BE2C (cell line): ENCODE results near the gene GRIK4.

ENCODE experiments used
- DNase-seq: peaks from one replicate; pipeline ENCODE4 v3.0.0-alpha.2; 2020
- H3K27me3 ChIP-seq: fragments of 250-450 bp; sonication (Bioruptor Pico); 2 replicates; pipeline ENCODE4 v1.5.1; 2020; ENCODE audit warnings: mild to moderate bottlenecking
- H3K36me3 ChIP-seq: fragments of 250-450 bp; sonication (Bioruptor Pico); 2 replicates; pipeline ENCODE4 v1.5.1; 2020; ENCODE audit warnings: mild to moderate bottlenecking
- H3K4me1 ChIP-seq: fragments of 250-450 bp; sonication (Bioruptor Pico); 2 replicates; pipeline ENCODE4 v1.5.1; 2020
- H3K4me3 ChIP-seq: 2 replicates; pipeline ENCODE4 v1.5.1; 2011; ENCODE audit warnings: low read depth, low read length
- H3K9me3 ChIP-seq: fragments of 250-450 bp; sonication (Bioruptor Pico); 2 replicates; pipeline ENCODE4 v1.5.1; 2020
- CTCF ChIP-seq: IDR thresholded peaks from 2 replicates; pipeline ENCODE4 v1.5.1; 2012; ENCODE audit warnings: mild to moderate bottlenecking, low read depth, low read length

Gene GRIK4

GRCh38 chr11:120906766-120907165, 395.2 kb downstream of the GRIK4 start:
- Histone ChIP-seq H3K27me3 (no peaks in the 10 kb centered on the region), H3K36me3 (no peaks in the 10 kb centered on the region), H3K4me3 (no peak overlapping the region), H3K4me1 (no peaks in the 10 kb centered on the region), H3K9me3 (no peaks in the 10 kb centered on the region)
- DNase-seq: no peak
- no peak for TF ChIP-seq CTCF

- Histone ChIP-seq H3K9me3 (no peaks in the 10 kb centered on the region), H3K4me3 (no peak overlapping the region), H3K27me3 (no peaks in the 10 kb centered on the region), H3K36me3 (no peaks in the 10 kb centered on the region), H3K4me1 (no peaks in the 10 kb centered on the region)
- DNase-seq: no peak
- TF ChIP-seq CTCF: no peak
Measured at GRCh38 chr11:120907971-120908370, 396.4 kb downstream of the GRIK4 start.

GRCh38 chr11:120908461-120909181, 397.1 kb downstream of the GRIK4 start:
- H3K27me3 ChIP-seq: no peaks in the 10 kb centered on the region
- DNase-seq: no peak
- H3K9me3 ChIP-seq: no peaks in the 10 kb centered on the region
- no peak overlapping the region for H3K4me3 ChIP-seq
- H3K4me1 ChIP-seq: no peaks in the 10 kb centered on the region
- TF ChIP-seq CTCF: no peak
- no peaks in the 10 kb centered on the region for H3K36me3 ChIP-seq

GRCh38 chr11:120909676-120910416, 398.3 kb downstream of the GRIK4 start:
- no peak for TF ChIP-seq CTCF
- no peak overlapping the region for H3K4me3 ChIP-seq
- H3K9me3 ChIP-seq: no peaks in the 10 kb centered on the region
- H3K4me1 ChIP-seq: no peaks in the 10 kb centered on the region
- no peaks in the 10 kb centered on the region for H3K36me3 ChIP-seq
- DNase-seq: no peak
- no peaks in the 10 kb centered on the region for H3K27me3 ChIP-seq

GRCh38 chr11:120911943-120912342, 400.4 kb downstream of the GRIK4 start:
- no peak for DNase-seq
- Histone ChIP-seq H3K36me3 (no peaks in the 10 kb centered on the region), H3K4me1 (no peaks in the 10 kb centered on the region), H3K4me3 (no peak overlapping the region), H3K27me3 (no peaks in the 10 kb centered on the region; the same call in 1 of the 2 replicates), H3K9me3 (no peaks in the 10 kb centered on the region)
- no peak for TF ChIP-seq CTCF

- DNase-seq: no peak
- H3K4me1 ChIP-seq: no peaks in the 10 kb centered on the region; the same call in 1 of the 2 replicates
- no peaks in the 10 kb centered on the region for H3K9me3 ChIP-seq
- no peaks in the 10 kb centered on the region for H3K36me3 ChIP-seq
- peaks cover 2% of the 10 kb centered on the region; the same call in 1 of the 2 replicates for H3K27me3 ChIP-seq
- no peak overlapping the region for H3K4me3 ChIP-seq
- peak; percentile 64 for TF ChIP-seq CTCF
Measured at GRCh38 chr11:120912504-120912903, 401.0 kb downstream of the GRIK4 start.
